Measurements from ENCODE around the gene FRG1.
"Not testable (repeated sequence)": the region's sequence is repeated elsewhere in the genome, so short reads cannot be mapped to it uniquely, and the experiment has no call there.

Gene FRG1

DNA sequence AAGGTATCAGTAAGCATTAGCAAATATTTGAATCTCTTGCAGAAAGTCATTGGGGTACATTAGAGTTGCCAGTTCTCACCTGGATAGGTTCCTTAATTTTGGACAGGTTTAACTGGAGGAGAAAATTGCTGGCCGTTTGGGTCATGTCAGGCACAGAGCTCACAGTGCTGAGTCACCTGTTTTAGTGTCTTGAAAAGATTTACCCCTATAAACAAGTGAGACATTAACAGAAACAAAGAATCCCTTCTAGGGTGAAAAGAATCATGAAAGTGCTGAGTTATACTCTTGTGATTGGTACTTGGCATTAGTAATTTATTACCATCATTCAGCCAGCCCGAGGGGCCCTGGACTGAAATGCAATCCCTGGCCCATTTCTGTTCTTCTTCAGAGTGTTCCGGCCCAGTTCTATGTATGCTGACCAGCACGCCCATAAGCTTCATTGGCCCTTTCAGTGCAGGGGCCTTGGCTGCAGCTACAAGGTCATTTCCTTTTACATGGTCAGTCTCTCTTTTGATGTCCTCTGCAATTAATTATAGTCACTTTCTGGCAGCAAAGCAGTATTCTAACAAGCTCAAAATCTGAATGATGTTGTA is 45.1 kb downstream of the FRG1 start:
- not testable (repeated sequence) for DNase-seq

DNA sequence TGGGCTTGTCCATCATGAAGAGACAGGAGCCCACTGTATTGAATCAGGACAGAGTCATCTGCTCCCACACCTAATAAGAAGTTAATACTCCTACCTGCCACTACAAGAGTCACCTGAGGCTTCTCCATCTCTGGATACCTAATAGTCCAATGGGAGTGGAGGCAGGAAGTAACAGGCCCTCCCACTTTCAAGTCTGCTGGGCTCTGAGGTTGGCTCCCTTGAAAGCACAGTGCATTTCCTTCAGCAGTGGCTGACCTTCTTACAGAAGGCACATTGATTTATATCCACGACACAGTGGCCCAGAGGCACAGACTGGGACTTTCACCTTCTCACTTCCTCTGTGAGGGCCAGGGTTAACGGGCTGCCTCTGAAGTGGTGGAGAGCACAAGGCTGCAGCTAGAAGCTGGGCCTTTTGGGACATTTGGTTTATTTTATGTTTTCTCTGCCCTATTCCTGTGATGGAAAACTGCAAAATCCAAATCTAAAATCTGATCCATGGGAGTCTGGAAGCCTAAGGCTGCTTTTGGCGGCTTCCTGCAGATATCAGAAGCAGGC is 48.3 kb downstream of the FRG1 start:
- no peak for DNase-seq

DNA sequence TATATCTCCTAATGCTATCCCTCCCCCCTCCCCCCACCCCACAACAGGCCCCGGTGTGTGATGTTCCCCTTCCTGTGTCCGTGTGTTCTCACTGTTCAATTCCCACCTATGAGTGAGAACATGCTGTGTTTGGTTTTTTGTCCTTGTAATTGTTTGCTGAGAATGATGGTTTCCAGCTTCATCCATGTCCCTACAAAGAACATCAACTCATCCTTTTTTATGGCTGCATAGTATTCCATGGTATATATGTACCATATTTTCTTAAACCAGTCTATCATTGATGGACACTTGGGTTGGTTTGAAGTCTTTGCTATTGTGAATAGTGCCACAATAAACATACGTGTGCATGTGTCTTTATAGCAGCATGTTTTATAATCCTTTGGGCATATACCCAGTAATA is 49.3 kb downstream of the FRG1 start:
- DNase-seq: not testable (repeated sequence)

All from NCI-H510A treated with DMSO at 0.1 percent for 48 hours (cell line).